GM19351 (cell line): ENCODE data around the gene MSX1.
A peak's percentile ranks its signal among the peaks of the same experiment; 100 is the strongest.

Experiments used
- ATAC-seq: cut with Tn5 transposase; IDR thresholded peaks from one replicate; pipeline ENCODE4 v1.9.1; 2021; ENCODE audit warnings: mild to moderate bottlenecking, moderate library complexity; ENCODE audit not compliant: unreplicated experiment

The MSX1 gene

DNA sequence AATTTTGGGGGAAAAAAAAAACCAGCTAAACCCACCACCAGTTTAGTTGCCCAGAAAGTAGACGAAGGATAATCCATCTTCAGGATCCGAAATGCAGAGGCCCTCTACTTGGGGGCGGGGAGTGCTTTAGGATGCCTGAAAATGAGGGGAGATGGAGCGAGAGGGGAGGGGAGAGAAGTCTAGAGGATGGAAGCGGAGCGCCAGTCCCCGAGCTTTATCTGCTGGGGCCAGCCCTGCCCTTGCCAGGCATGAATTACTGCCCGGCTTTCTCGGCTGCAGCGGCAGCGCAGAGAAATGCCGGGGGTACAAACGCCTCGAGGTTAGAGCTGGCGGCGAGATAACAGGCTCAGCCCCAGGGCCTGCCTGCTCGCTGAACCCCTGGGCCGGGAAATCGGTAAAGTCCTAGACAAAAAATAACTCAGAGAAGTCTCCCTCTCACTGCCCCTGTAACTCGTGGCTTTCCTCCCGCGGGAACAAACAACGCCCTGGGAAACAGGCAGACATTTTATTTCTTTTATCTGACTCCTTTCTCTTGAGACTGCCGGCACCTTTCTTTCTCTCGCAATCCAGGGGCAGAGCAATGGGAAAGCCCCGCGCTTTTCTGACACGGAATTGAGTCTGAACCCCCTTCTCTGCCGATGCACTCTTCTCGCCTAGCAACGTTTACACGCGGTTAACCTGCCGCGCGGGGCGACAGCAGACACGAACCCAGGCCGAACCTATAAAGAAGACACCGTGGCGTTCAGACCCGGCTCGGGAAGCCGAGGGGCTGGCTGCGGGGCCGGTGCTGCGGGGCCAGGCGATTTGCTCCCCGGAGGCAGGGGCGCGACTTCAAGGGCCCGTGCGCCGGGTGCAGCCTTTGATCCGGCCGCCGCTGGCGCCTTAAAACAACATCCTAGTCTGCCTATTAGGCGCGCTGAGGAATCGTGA, 3.1 kb upstream of the MSX1 start:
- no peak for ATAC-seq

DNA sequence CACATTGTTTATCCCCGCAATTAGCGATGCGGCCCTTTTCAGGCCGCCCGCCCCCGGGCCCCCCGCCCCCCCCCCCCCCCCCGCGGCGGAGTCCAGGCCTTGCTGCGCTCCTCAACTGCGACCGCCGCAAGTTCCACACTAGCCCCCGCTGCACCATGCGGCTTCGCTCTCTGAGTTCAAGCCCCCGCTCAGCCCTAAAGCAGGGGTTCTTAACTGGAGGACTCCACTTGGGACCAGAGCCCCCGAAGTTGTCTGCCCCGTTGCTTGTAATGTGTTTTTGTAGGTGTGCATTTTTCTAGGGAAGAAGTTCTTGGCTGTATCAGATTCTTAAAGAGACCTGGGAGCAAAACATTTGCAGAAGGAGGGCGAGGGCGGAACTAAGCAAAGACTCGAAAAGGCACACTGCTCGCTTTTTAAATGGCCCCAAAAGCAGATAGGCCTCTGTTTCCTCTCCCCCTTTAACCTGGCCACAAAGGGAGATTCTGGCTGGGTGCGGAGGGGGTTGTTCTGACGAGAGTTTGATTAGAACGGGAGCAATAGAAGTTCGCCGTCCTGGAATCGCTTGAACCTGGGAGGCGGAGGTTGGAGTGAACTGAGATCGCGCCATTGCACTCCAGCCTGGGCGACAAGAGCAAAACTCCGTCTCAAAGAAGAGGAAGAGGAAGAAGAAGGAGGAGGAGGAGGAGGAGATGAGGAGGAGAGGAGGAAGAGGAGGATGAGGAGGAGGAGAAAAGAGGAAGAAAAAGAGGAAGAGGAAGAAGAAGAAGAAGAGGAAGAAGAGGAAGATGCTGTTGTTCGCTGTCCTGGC, 2.3 kb upstream of the MSX1 start:
- ATAC-seq, result no peak

DNA sequence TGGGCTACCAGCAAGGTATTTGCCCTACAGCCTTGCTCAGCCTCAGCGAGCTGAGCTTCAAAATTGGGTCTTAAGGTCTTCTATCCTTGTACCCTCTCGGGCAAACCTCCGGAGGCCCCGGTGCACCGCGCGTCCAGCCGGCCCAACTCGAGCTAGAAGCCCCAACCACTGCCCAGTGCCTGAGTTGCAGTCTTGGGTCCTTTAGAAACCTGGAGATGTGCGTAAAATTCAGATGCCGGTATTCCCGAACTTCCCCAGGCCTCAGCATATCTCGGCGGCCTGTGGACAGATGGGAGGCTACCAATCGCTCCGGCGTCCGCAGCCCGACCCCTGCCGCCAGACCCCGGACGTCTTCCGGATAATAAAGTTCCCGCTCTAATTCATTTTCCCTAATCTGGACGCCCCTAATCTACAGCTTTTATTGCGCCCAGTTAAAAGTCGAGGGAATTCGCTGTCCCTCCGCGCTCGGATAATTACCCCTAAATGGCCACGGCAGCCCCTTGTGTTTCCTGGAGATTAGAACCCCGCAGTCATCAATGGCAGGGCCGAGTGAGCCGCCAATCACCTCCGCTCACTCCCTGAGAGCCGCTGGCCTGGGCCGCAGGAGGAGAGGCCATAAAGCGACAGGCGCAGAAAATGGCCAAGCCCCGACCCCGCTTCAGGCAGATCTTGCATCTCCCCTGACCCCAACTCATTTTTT, 1.5 kb upstream of the MSX1 start:
- no peak for ATAC-seq

GRCh38 chr4:4858527-4859324, 739 bp upstream of the MSX1 start:
- ATAC-seq, result no peak

GRCh38 chr4:4859799-4860599, 534 bp downstream of the MSX1 start:
- ATAC-seq, result peak; percentile 37

DNA sequence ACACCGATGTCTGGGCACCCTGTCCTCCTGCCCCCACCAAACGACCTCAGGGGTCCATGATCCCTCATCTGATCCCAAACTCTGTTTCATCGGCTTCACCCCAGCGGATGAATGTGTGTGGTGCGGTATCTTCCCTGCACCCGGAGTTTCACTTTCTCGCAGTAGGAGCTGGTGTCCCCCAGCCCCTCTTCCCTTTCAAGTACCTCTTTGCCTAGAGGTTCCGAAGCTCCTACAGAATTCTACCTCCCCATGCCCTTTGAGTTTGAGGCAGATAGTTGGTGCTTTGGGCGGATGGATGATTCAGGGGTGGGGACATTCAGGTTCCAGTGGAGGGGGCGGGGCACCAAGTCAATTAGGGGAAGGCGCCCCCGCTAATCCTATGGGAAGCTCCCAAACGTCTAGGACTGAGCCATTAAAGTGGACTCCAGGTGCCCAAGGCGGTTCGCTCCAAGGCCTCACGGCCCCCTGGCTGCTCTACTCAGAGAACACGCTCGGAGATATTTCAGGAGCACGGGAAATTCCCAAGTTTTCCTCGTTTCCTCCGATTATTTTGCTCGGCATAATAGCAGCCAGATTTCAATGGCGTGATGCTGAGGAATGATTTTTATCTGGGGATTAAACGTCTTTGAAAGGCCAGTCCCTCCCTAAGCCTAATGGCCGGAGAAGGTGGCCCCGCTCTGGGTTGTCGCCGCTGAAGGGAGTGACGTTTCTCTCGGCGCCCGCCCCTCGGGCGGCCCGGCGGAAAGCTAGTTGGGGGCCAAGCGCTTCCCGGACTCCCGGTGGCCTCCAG, 1.3 kb downstream of the MSX1 start:
- no peak for ATAC-seq

DNA sequence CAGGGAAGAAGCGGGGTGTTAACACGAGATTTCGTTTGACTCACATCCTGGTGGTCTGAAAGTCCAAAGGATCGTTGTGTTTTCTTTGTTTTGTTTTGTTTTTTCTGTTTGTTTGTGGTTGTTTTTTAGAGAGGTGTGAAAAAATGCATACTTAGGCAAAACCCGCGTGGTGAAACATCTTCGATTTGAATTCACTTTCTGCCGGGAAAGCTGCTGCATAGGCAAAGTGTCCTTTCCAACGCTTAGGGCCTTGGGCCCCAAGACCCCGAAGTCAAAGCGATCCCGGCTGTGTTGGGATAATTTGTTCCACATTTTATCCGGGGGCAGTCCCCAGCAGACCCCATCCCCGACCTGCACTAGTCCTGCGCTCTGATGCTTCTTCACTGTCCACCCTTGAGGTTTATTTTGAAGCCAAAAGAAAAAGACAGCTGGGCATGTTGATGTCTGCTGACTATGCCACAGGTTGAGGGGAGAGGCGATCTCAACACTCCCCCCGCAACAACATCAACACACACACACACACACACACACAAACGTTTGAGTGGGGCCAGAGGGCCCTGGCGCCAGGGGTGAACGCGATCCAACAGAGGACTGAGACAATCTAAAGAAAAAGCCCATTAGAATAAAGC, 2.0 kb downstream of the MSX1 start:
- ATAC-seq, result no peak

- ATAC-seq, result no peak
These were observed 2.6 kb downstream of the MSX1 start for GRCh38 chr4:4862071-4862551.

- ATAC-seq, result no peak
These were observed 3.4 kb downstream of the MSX1 start for GRCh38 chr4:4862665-4863482.

DNA sequence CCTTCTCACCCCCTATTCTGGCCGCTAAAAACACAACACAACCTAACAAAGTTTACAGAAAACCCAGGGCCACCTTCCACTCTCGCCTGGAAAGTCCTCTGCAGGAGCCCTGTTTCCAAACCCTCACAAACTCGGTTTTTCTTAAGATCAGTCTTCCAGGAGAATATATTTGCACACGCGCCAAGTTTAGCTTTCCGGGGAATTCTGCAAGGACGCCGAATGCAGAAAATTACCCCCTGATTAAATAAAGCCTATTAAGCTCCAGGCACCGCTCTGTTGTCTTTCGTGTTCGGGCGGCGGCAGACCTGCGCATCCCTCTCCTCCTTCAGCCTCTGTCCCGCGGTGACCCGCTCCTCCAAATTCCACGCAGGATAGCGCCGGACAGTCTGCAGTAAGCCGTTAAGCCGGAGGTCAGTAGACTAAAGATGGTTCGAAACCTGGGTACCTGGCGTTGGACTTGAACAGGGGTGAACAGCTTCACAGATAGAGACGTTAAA, 5.0 kb downstream of the MSX1 start:
- no peak for ATAC-seq

GRCh38 chr4:4864940-4865704, 5.7 kb downstream of the MSX1 start:
- no peak for ATAC-seq

DNA sequence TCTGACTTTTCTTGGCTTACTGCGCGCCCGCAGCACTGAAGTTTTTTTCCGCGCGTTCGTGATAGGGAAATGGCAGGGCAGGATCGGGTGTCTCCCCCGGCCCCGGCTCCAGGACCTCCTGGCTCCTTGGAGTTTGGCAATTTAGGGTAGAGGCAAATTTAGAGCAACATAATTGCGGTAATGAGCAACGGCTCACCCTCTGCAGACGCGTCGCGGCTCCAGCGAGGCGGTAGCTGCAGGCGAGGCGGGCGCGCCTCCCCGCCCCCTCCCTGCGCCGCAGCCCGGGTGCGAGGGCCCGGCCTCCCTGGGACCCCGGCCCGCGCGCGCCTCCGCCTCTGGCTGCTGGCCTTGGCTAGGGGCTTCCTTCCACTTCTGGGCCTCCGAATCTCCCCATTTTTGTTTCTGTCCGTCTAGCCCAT, 6.2 kb downstream of the MSX1 start:
- no peak for ATAC-seq

DNA sequence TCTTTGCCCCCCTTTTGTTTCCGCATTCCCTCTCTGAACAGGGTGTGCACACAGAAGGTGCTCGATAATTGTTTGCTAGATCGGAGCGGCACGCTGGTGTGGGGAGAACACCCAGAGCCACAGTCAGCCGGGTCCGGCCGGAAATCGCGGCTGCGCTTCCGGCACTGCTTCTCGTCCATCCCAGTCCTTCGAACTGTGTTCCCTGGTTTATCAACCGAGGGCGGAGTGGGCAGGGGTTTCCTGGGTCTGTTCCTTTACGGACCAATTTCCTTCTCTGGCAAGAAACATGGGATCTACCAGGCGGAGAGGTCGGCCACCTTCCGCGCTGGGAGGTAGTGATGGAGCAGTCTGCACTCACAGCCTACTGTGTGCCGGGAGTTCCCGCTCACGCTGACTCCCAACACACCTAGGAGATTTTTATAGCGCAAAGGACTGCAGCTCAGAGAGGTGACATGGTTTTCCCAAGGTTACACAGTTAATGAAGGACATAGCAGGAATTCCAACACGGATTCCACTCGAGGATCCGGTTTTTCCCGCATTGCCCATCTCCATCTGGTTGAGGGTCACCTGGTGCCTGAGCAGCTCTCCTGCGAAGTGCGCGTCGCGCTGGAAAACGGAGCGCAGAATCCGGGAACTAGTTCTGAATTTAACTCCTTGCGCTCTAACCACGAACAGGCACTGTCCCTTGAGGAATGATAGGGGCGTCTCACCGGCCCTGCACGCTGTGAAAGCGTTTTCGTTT, 6.8 kb downstream of the MSX1 start:
- ATAC-seq, result no peak

DNA sequence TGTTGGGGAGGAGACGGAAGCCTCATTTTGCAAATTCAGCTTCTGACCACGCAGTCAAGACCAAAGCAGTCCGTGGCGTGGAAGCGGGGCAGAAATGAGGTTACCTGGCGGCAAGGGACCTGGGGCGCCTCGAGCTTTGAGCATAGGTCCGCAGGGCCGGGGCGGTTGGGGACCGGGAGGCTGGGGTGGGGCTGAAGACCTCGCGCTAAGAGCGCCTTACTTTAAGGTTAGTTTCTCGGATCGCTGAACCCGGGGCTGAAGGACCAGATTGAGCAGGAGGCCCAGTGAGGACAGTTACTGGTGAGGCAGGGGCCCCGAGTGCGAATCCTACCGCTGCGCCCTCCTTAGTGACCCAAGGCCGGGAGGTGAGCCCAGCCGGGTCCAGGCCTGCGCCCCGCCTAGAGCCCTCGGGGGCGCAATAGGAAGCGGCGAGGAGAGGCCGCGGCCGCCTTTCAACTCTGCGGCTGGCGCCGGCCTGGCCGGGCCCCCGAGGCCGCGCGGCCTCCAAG, 7.5 kb downstream of the MSX1 start:
- no peak for ATAC-seq

DNA sequence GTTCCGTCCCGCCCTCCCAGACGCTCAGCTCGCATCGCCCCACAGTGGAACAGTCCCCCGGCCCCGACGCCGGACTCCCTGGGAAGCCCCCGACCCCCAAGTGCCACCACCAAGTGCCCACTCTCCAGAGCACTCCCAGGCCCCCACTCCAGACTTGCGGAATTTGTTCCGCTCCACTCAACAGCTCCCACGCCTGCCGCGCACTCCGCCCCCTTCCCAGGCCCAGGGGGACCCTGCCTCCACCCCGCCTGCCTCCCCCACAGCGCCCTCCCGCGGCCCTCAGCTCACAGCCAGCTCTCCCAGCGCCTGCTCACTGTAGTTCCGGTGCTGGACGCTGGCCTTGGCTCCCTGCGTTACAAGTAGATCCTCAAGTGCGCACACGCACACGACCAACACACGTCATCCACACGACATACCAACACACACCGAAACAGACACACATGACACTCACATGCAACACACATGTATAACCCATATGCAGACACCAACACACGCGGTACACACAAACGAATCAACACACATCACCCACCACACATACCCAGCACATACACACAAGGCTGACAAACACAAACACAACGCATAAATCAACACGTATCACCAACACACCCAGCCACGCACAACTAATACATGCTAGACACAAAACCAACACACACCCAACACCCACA, 8.0 kb downstream of the MSX1 start:
- ATAC-seq, result no peak
